Prostate gland (tissue), 2 donors: ENCODE data around the gene RAPGEF2. TPM values are rescaled to one million over a fixed set of nuclear protein-coding genes. Genes with fewer than 3 reads are reported as not detected.

Experiments
- DNase-seq: peaks from one replicate; pipeline ENCODE4 v3.0.0-alpha.2; 2019; ENCODE audit warnings: low spot score
- H3K27ac ChIP-seq, 2 donors: fragments of 200-600 bp; sonication (generic); 2 replicates each; pipeline ENCODE4 v1.5.1; 2017 to 2019
- H3K27me3 ChIP-seq: fragments of 200-600 bp; sonication (generic); replicated peaks from 2 replicates; pipeline ENCODE4 v1.5.1; 2019; ENCODE audit not compliant: insufficient read depth
- H3K36me3 ChIP-seq, 2 donors: fragments of 200-600 bp; sonication (generic); 1 replicate in 1 of 2; 2 replicates in 1 of 2; pipeline versions ENCODE4 v1.5.1 to v1.8.1; 2017 to 2019
- H3K4me1 ChIP-seq: fragments of 200-600 bp; sonication (generic); replicated peaks from 2 replicates; pipeline ENCODE4 v1.5.1; 2019
- H3K4me3 ChIP-seq, 2 donors: fragments of 200-600 bp; sonication (generic); 2 replicates each; pipeline ENCODE4 v1.5.1; 2017 to 2019
- H3K9me3 ChIP-seq: fragments of 200-600 bp; sonication (generic); 2 replicates; pipeline ENCODE4 v1.5.1; 2017
- CTCF ChIP-seq, 4 experiments: fragments of 200-600 bp in 2 of 4; fragments of 450-650 bp in 2 of 4; sonication (generic) in 2 of 4; IDR thresholded peaks; 1 replicate in 3 of 4; 2 replicates in 1 of 4; pipeline ENCODE4 v1.5.1; 2016 to 2019; ENCODE audit warnings: antibody characterized with exemption in 4 of 4, mild to moderate bottlenecking in 2 of 4, moderate library complexity in 2 of 4
- POLR2A ChIP-seq: fragments of 450-650 bp; IDR thresholded peaks from one replicate; pipeline ENCODE4 v1.6.1; 2016; ENCODE audit warnings: antibody characterized with exemption, mild to moderate bottlenecking
- POLR2AphosphoS5 ChIP-seq: sonication (generic); formaldehyde crosslinking; IDR thresholded peaks from one replicate; pipeline ENCODE4 v1.6.1; 2017; ENCODE audit warnings: antibody characterized with exemption
- WGBS: methylation state at CpG from one replicate; pipeline ENCODE4 v1.1.5; 2018; 5-methylcytosine and 5-hydroxymethylcytosine counted together
- intact Hi-C: fragments of 100-400 bp; cut with DNase I; formaldehyde crosslinking; loops from one replicate; pipeline ENCODE4 v1.14.2; 2022
- total RNA-seq, 2 donors: library from RNA; depleted of rRNA; stranded (reverse); fragments of >200 nt; gene quantifications; one replicate each; pipeline ENCODE4 v1.1.0, GENCODE V29; 2016

The RAPGEF2 gene
- total RNA-seq, 2 donors from 2014 or later, result 29.2 to 29.5 TPM

- H3K9me3 ChIP-seq, result no peaks in the 10 kb centered on the region
- no peaks in the 10 kb centered on the region for H3K4me1 ChIP-seq
- H3K27me3 ChIP-seq, result no peaks in the 10 kb centered on the region
- DNase-seq, result no peak
- no peaks in the 10 kb centered on the region for H3K36me3 ChIP-seq
- 75% methylated on average over 2 of the region's 2 CpGs for whole genome bisulfite sequencing
- H3K4me3 ChIP-seq, result no peak overlapping the region
- H3K27ac ChIP-seq, result no peak overlapping the region
- TF ChIP-seq POLR2A (no peak), POLR2AphosphoS5 (no peak), CTCF (IDR thresholded peaks at IDR 0.05) (no peak)
- intact Hi-C loops, result no loop called here
These were observed 292.8 kb downstream of the RAPGEF2 start for GRCh38 chr4:159395693-159396092.

- no peaks in the 10 kb centered on the region for H3K4me1 ChIP-seq
- TF ChIP-seq POLR2A (no peak), POLR2AphosphoS5 (no peak), CTCF (IDR thresholded peaks at IDR 0.05) (no peak)
- intact Hi-C loops, result no loop called here
- no peak overlapping the region for H3K4me3 ChIP-seq
- no peaks in the 10 kb centered on the region for H3K9me3 ChIP-seq
- no peak for DNase-seq
- H3K27me3 ChIP-seq, result no peaks in the 10 kb centered on the region
- 83% methylated on average over 3 of the region's 3 CpGs for WGBS
- H3K27ac ChIP-seq, result no peak overlapping the region
- H3K36me3 ChIP-seq, result no peaks in the 10 kb centered on the region
These were observed 293.3 kb downstream of the RAPGEF2 start for GRCh38 chr4:159396151-159396550.

- Histone ChIP-seq H3K9me3 (no peaks in the 10 kb centered on the region), H3K4me1 (no peaks in the 10 kb centered on the region), H3K27ac (no peak overlapping the region), H3K4me3 (no peak overlapping the region), H3K36me3 (no peaks in the 10 kb centered on the region), H3K27me3 (no peaks in the 10 kb centered on the region)
- DNase-seq, result no peak
- WGBS, result 52% methylated on average over 7 of the region's 7 CpGs
- intact Hi-C loops, result no loop called here
- no peak for TF ChIP-seq POLR2A
- TF ChIP-seq CTCF (IDR thresholded peaks at IDR 0.05), result no peak
- no peak for TF ChIP-seq POLR2AphosphoS5
These were observed 295.4 kb downstream of the RAPGEF2 start for GRCh38 chr4:159398236-159398638.

GRCh38 chr4:159400558-159401225 is 297.8 kb downstream of the RAPGEF2 start:
- intact Hi-C loops, result no loop called here
- no peaks in the 10 kb centered on the region for H3K9me3 ChIP-seq
- no peak overlapping the region for H3K27ac ChIP-seq
- WGBS, result 37% methylated on average over 12 of the region's 12 CpGs
- H3K4me3 ChIP-seq, result no peak overlapping the region
- H3K36me3 ChIP-seq, result no peaks in the 10 kb centered on the region
- no peaks in the 10 kb centered on the region for H3K27me3 ChIP-seq
- H3K4me1 ChIP-seq, result no peaks in the 10 kb centered on the region
- TF ChIP-seq POLR2A (no peak), CTCF (IDR thresholded peaks at IDR 0.05) (no peak), POLR2AphosphoS5 (no peak)
- DNase-seq, result no peak

GRCh38 chr4:159401226-159401712 is 298.4 kb downstream of the RAPGEF2 start:
- intact Hi-C loops, result no loop called here
- no peak for DNase-seq
- Histone ChIP-seq H3K4me3 (no peak overlapping the region), H3K4me1 (no peaks in the 10 kb centered on the region), H3K36me3 (no peaks in the 10 kb centered on the region), H3K9me3 (no peaks in the 10 kb centered on the region), H3K27me3 (no peaks in the 10 kb centered on the region), H3K27ac (no peak overlapping the region)
- no peak for TF ChIP-seq POLR2A
- no peak for TF ChIP-seq CTCF (IDR thresholded peaks at IDR 0.05)
- no peak for TF ChIP-seq POLR2AphosphoS5
- 53% methylated on average over 4 of the region's 4 CpGs for WGBS
